Natural killer cell (primary cell): ENCODE data around the gene HNRNPK. TPM values are rescaled to one million over a fixed set of nuclear protein-coding genes. Genes with fewer than 3 reads are reported as not detected.
A peak's percentile ranks its signal among the peaks of the same experiment; 100 is the strongest.

ENCODE experiments used
- ATAC-seq, 3 donors: fragments of 150-1000 bp in 2 of 3; fragments of 200-7000 bp in 1 of 3; cut with Tn5 transposase; 1 replicate in 1 of 3; 2 replicates in 2 of 3; pipeline ENCODE4 v1.10.0; 2021; ENCODE audit warnings: mild to moderate bottlenecking in 2 of 3, moderate library complexity in 2 of 3
- DNase-seq, 2 donors: peaks; one replicate each; pipeline versions ENCODE4 v3.0.0 to v3.0.0-alpha.2; 2013 to 2021; ENCODE audit warnings: mixed read lengths in 1 of 2
- H3K27ac ChIP-seq: one replicate; pipeline ENCODE4 v1.5.1; 2013; ENCODE audit warnings: mild to moderate bottlenecking, low read length
- H3K27me3 ChIP-seq: one replicate; pipeline ENCODE4 v1.6.1; 2013; ENCODE audit warnings: low read length; ENCODE audit not compliant: control insufficient read depth, insufficient read depth
- H3K36me3 ChIP-seq: one replicate; pipeline ENCODE4 v1.6.1; 2013; ENCODE audit warnings: low read length; ENCODE audit not compliant: control insufficient read depth, insufficient read depth
- H3K4me1 ChIP-seq: one replicate; pipeline ENCODE4 v1.6.1; 2013; ENCODE audit warnings: low read length; ENCODE audit not compliant: control insufficient read depth, insufficient read depth
- H3K4me3 ChIP-seq: one replicate; pipeline ENCODE4 v1.5.1; 2013; ENCODE audit warnings: low read length
- H3K9me3 ChIP-seq: one replicate; pipeline ENCODE4 v1.6.1; 2013; ENCODE audit warnings: low read length; ENCODE audit not compliant: control insufficient read depth, insufficient read depth
- H3K27ac Mint-ChIP-seq, 2 donors: one replicate each; pipeline ENCODE4 v1.8.0; 2022; ENCODE audit warnings: mild to moderate bottlenecking in 2 of 2, mixed read lengths in 2 of 2, moderate library complexity in 1 of 2
- H3K27me3 Mint-ChIP-seq, 2 donors: one replicate each; pipeline ENCODE4 v1.8.0; 2022; ENCODE audit warnings: low read depth in 2 of 2, mixed read lengths in 2 of 2
- H3K36me3 Mint-ChIP-seq: one replicate; pipeline ENCODE4 v1.8.0; 2022; ENCODE audit warnings: mixed read lengths
- H3K4me1 Mint-ChIP-seq, 2 donors: one replicate each; pipeline ENCODE4 v1.8.0; 2022; ENCODE audit warnings: mixed read lengths in 2 of 2
- H3K4me3 Mint-ChIP-seq: one replicate; pipeline ENCODE4 v1.8.0; 2022; ENCODE audit warnings: mild to moderate bottlenecking, moderate library complexity, mixed read lengths
- H3K9me3 Mint-ChIP-seq, 2 donors: one replicate each; pipeline ENCODE4 v1.8.0; 2022; ENCODE audit warnings: mixed read lengths in 2 of 2
- WGBS: methylation state at CpG from one replicate; pipeline ENCODE4 v1.1.7; 2013; ENCODE audit warnings: missing lambda C conversion rate; ENCODE audit not compliant: insufficient coverage; 5-methylcytosine and 5-hydroxymethylcytosine counted together
- intact Hi-C: fragments of 100-400 bp; cut with micrococcal nuclease; formaldehyde crosslinking; loops from one replicate; pipeline ENCODE4 v1.14.2; 2022
- total RNA-seq, 4 donors: library from RNA; stranded (reverse); fragments of 120-200 nt in 1 of 4; gene quantifications; one replicate each; pipeline versions ENCODE4 v1.2.3 to v1.2.4, GENCODE V29; 2013 to 2022
- TF ChIP-seq, protein P1 (sequence below): fragments of 200-600 bp; IDR thresholded peaks from one replicate; pipeline ENCODE4 v1.8.0; 2022; ENCODE audit warnings: antibody characterized with exemption

Gene HNRNPK
- total RNA-seq, 3 donors from 2014 or later (not counting 1 experiment from before 2014, with no cell fraction given), result 703 to 872 (median 771) TPM

DNA sequence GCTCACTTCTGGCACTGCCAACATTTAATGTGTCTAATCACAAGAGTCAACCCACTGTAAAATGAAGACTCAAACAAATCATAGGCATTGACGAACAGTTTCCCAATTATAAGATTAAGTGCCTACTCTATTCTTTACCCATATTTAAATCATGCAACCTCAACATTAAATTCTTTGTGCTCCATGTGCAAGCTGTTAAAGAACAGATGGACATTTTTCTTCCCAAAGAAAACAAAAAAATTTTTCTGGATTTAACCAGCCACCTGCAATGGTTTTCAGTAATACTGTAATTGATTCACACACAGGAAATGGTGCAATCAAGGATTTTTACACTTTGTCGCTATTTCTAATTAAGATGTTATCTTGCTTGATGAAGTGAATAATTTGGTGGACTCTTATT lies 3.6 kb downstream of the HNRNPK start:
- peaks cover 63% of the 10 kb centered on the region for H3K36me3 Mint-ChIP-seq
- H3K27me3 Mint-ChIP-seq, result no peaks in the 10 kb centered on the region
- ATAC-seq (no peak), DNase-seq (no peak)
- intact Hi-C loops, result no loop called here
- peaks cover 4% of the 10 kb centered on the region for H3K4me1 ChIP-seq
- H3K27ac Mint-ChIP-seq, result peak overlapping the region; percentile 8 to 100
- 100% methylated on average over 1 of the region's 2 CpGs for WGBS
- TF ChIP-seq, protein P1, sequence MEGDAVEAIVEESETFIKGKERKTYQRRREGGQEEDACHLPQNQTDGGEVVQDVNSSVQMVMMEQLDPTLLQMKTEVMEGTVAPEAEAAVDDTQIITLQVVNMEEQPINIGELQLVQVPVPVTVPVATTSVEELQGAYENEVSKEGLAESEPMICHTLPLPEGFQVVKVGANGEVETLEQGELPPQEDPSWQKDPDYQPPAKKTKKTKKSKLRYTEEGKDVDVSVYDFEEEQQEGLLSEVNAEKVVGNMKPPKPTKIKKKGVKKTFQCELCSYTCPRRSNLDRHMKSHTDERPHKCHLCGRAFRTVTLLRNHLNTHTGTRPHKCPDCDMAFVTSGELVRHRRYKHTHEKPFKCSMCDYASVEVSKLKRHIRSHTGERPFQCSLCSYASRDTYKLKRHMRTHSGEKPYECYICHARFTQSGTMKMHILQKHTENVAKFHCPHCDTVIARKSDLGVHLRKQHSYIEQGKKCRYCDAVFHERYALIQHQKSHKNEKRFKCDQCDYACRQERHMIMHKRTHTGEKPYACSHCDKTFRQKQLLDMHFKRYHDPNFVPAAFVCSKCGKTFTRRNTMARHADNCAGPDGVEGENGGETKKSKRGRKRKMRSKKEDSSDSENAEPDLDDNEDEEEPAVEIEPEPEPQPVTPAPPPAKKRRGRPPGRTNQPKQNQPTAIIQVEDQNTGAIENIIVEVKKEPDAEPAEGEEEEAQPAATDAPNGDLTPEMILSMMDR, result no peak
- H3K4me3 ChIP-seq, result no peak overlapping the region
- no peak overlapping the region for H3K27ac ChIP-seq
- H3K4me3 Mint-ChIP-seq, result peak overlapping the region; percentile 95
- H3K9me3 ChIP-seq, result no peaks in the 10 kb centered on the region
- H3K9me3 Mint-ChIP-seq, result no peaks in the 10 kb centered on the region
- peaks cover 65% of the 10 kb centered on the region for H3K36me3 ChIP-seq
- H3K4me1 Mint-ChIP-seq, result peaks cover 76 to 80% of the 10 kb centered on the region in 2 donors
- no peaks in the 10 kb centered on the region for H3K27me3 ChIP-seq

DNA sequence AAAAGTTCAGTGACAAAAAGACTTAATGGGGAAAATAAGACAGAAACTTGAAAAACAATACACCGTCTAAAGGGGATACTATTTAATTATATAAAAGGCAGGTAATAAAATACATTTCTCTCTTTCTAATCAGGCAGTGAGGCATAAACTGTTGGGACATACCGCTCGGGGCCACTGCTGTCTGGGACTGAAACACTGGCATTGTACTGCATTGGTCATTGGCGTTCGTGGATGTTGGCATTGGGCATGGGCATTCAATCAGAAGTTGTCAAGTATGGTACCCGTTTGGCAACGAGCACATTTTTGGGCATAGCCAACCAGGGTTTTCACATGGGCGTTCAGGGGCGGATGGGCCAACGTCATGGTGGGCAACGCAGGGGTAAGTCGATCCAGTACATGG lies 4.7 kb downstream of the HNRNPK start:
- Mint-ChIP-seq H3K27ac (peak overlapping the region; percentile 8 to 100), H3K9me3 (no peaks in the 10 kb centered on the region), H3K27me3 (no peaks in the 10 kb centered on the region), H3K4me3 (peak overlapping the region; percentile 10), H3K4me1 (peaks cover 68 to 83% of the 10 kb centered on the region in 2 donors), H3K36me3 (peaks cover 73% of the 10 kb centered on the region)
- Histone ChIP-seq H3K4me3 (no peak overlapping the region), H3K9me3 (no peaks in the 10 kb centered on the region), H3K27ac (no peak overlapping the region), H3K27me3 (no peaks in the 10 kb centered on the region), H3K4me1 (no peaks in the 10 kb centered on the region), H3K36me3 (peaks cover 76% of the 10 kb centered on the region)
- intact Hi-C loops, result no loop called here
- DNase-seq (no peak), ATAC-seq (no peak)
- TF ChIP-seq, protein P1, result no peak
- WGBS, result 92% methylated on average over 10 of the region's 12 CpGs

DNA sequence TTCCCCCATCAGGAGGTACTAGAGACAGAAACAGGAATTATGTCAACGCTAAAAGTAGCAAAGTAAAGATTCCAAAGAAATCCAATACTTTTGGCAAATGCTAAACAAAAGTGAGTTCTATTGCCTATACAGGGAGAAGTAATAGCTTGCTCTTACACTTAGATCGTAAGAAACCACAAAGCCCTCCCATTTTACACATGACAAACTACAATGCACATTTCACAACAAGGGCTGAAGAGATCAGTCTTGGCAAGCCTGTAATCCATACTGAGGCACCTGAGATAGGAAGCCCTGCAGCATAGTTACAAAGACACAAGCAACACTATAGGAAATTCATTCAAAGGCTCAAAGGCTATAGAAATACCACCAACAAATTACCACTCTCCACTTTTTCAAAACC lies 7.7 kb downstream of the HNRNPK start:
- H3K27ac Mint-ChIP-seq, result peak overlapping the region; percentile 75 to 100
- no peaks in the 10 kb centered on the region for H3K9me3 Mint-ChIP-seq
- Histone ChIP-seq H3K9me3 (no peaks in the 10 kb centered on the region), H3K27me3 (no peaks in the 10 kb centered on the region), H3K36me3 (peaks cover 95% of the 10 kb centered on the region), H3K4me3 (no peak overlapping the region), H3K27ac (no peak overlapping the region), H3K4me1 (no peaks in the 10 kb centered on the region)
- peaks cover 84% of the 10 kb centered on the region for H3K36me3 Mint-ChIP-seq
- WGBS, result 55% methylated on average over 2 of the region's 2 CpGs
- H3K4me3 Mint-ChIP-seq, result peak overlapping the region; percentile 21
- peak; percentile 69 to 74 (median 74) for ATAC-seq
- no peaks in the 10 kb centered on the region for H3K27me3 Mint-ChIP-seq
- DNase-seq, result no peak
- intact Hi-C loops, result no loop called here
- TF ChIP-seq, protein P1, result no peak
- peaks cover 57 to 76% of the 10 kb centered on the region in 2 donors for H3K4me1 Mint-ChIP-seq

DNA sequence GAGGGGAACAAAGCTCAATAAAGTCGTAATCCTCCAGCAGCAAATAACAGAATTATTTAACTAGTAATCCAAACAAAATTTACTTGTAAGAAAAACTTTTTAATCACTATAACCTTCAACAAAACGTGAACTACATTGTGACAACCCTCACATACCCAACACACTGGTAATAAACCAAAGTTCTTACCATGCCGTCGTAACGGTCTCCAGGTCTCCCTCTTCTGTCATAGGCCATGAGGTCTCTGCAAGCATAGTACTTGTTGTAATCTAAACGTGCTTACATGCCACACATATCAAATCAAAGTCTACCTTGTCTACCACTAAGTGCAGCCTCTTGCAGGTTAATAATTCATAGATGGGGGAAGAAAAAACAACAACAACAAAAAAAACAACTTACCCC lies 8.5 kb downstream of the HNRNPK start:
- TF ChIP-seq, protein P1, result no peak
- Histone ChIP-seq H3K27ac (no peak overlapping the region), H3K4me1 (no peaks in the 10 kb centered on the region), H3K9me3 (no peaks in the 10 kb centered on the region), H3K4me3 (no peak overlapping the region), H3K27me3 (no peaks in the 10 kb centered on the region), H3K36me3 (peaks cover 95% of the 10 kb centered on the region)
- H3K27ac Mint-ChIP-seq, result peak overlapping the region; percentile 75 to 100
- H3K9me3 Mint-ChIP-seq, result no peaks in the 10 kb centered on the region
- H3K27me3 Mint-ChIP-seq, result no peaks in the 10 kb centered on the region
- intact Hi-C loops, result no loop called here
- peaks cover 86% of the 10 kb centered on the region for H3K36me3 Mint-ChIP-seq
- WGBS, result 87% methylated on average over 5 of the region's 6 CpGs
- no peak overlapping the region for H3K4me3 Mint-ChIP-seq
- no peak for DNase-seq
- peaks cover 51 to 78% of the 10 kb centered on the region in 2 donors for H3K4me1 Mint-ChIP-seq
- ATAC-seq, result no peak
